Neural cell (in vitro differentiated cells): Measurements from ENCODE around the gene INAVA. TPM values are rescaled to one million over a fixed set of nuclear protein-coding genes. Genes with fewer than 3 reads are reported as not detected.

Source experiments
- H2AFZ ChIP-seq: fragments of 200-600, 300-800 bp; sonication (generic), shearing (Covaris generic); 2 replicates; pipeline ENCODE4 v1.6.0; 2014; ENCODE audit warnings: low read depth, mild to moderate bottlenecking, antibody characterized with exemption, low read length, moderate library complexity
- H3F3A ChIP-seq: fragments of 200-600 bp; shearing (Covaris generic); 2 replicates; pipeline ENCODE4 v1.6.1; 2016; ENCODE audit warnings: mild to moderate bottlenecking, moderate library complexity, mixed read lengths, antibody characterized with exemption, low read length; ENCODE audit not compliant: insufficient read depth, poor library complexity, severe bottlenecking
- H3K27ac ChIP-seq: fragments of 200-600, 300-800 bp; sonication (generic), shearing (Covaris generic); 2 replicates; pipeline ENCODE4 v1.5.1; 2014; ENCODE audit warnings: mild to moderate bottlenecking, low read length, moderate library complexity
- H3K27me3 ChIP-seq: fragments of 300-800, 200-600 bp; sonication (generic), shearing (Covaris generic); 2 replicates; pipeline ENCODE4 v1.6.0; 2014; ENCODE audit warnings: mild to moderate bottlenecking, low read depth, low read length, moderate library complexity; ENCODE audit not compliant: insufficient read depth
- H3K36me3 ChIP-seq: fragments of 300-800, 200-600 bp; sonication (generic), shearing (Covaris generic); 2 replicates; pipeline ENCODE4 v1.5.1; 2014; ENCODE audit warnings: mild to moderate bottlenecking, antibody characterized with exemption, low read length, moderate library complexity; ENCODE audit not compliant: insufficient read depth
- H3K4me2 ChIP-seq: fragments of 300-800, 200-600 bp; sonication (generic), shearing (Covaris generic); 2 replicates; pipeline ENCODE4 v1.6.0; 2014; ENCODE audit warnings: mild to moderate bottlenecking, low read length
- H3K4me3 ChIP-seq: fragments of 300-800, 200-600 bp; sonication (generic), shearing (Covaris generic); 2 replicates; pipeline ENCODE4 v1.5.1; 2014; ENCODE audit warnings: mild to moderate bottlenecking, low read length, moderate library complexity
- H3K79me2 ChIP-seq: fragments of 200-600 bp; shearing (Covaris generic); replicated peaks from 2 replicates; pipeline ENCODE4 v1.6.0; 2014; ENCODE audit warnings: mild to moderate bottlenecking, low read length, moderate library complexity; ENCODE audit not compliant: insufficient read depth
- H3K9ac ChIP-seq: fragments of 300-800, 200-600 bp; sonication (generic), shearing (Covaris generic); 2 replicates; pipeline ENCODE4 v1.6.1; 2016; ENCODE audit warnings: mild to moderate bottlenecking, low read length, mixed read lengths
- H3K9me2 ChIP-seq: fragments of 200-600 bp; shearing (Covaris generic); 2 replicates; pipeline ENCODE4 v1.6.1; 2016; ENCODE audit warnings: mild to moderate bottlenecking, low read length, mixed read lengths; ENCODE audit not compliant: insufficient read depth
- H3K9me3 ChIP-seq: fragments of 200-600, 300-800 bp; sonication (generic), shearing (Covaris generic); 2 replicates; pipeline ENCODE4 v1.6.1; 2016; ENCODE audit warnings: mild to moderate bottlenecking, mixed run types, low read length, moderate library complexity, mixed read lengths
- H4K20me1 ChIP-seq: fragments of 200-600 bp; shearing (Covaris generic); 2 replicates; pipeline ENCODE4 v1.6.1; 2016; ENCODE audit warnings: mild to moderate bottlenecking, mixed run types; ENCODE audit not compliant: insufficient read depth
- CTCF ChIP-seq: fragments of 450-650 bp; IDR thresholded peaks from 2 replicates; pipeline ENCODE4 v1.5.1; 2014; ENCODE audit warnings: antibody characterized with exemption, mild to moderate bottlenecking, moderate library complexity; ENCODE audit not compliant: poor library complexity, severe bottlenecking
- EP300 ChIP-seq: fragments of 450-650 bp; conservative IDR thresholded peaks from 2 replicates; pipeline ENCODE4 v1.6.1; 2014; ENCODE audit warnings: antibody characterized with exemption, mild to moderate bottlenecking, moderate library complexity; ENCODE audit not compliant: poor library complexity, severe bottlenecking
- EZH2 ChIP-seq: fragments of 200-600, 300-800 bp; shearing (Covaris generic), sonication (generic); IDR thresholded peaks from 2 replicates; pipeline ENCODE4 v1.6.1; 2014; ENCODE audit warnings: antibody characterized with exemption, low read length, borderline replicate concordance, mild to moderate bottlenecking; ENCODE audit not compliant: insufficient read depth, poor library complexity, severe bottlenecking
- MXI1 ChIP-seq: fragments of 450-650 bp; conservative IDR thresholded peaks from 2 replicates; pipeline ENCODE4 v1.6.1; 2014; ENCODE audit warnings: antibody characterized with exemption, mild to moderate bottlenecking; ENCODE audit not compliant: poor library complexity, severe bottlenecking
- POLR2AphosphoS5 ChIP-seq: IDR thresholded peaks from 2 replicates; pipeline ENCODE4 v1.6.1; 2012
- RAD21 ChIP-seq: fragments of 450-650 bp; conservative IDR thresholded peaks from 2 replicates; pipeline ENCODE4 v1.6.1; 2014; ENCODE audit warnings: antibody characterized with exemption, mild to moderate bottlenecking, moderate library complexity
- SMC3 ChIP-seq: fragments of 450-650 bp; conservative IDR thresholded peaks from 2 replicates; pipeline ENCODE4 v1.6.1; 2014; ENCODE audit warnings: antibody characterized with exemption, mild to moderate bottlenecking, moderate library complexity; ENCODE audit not compliant: poor library complexity
- TAF1 ChIP-seq: IDR thresholded peaks from 2 replicates; pipeline ENCODE4 v1.6.1; 2012; ENCODE audit warnings: low read depth
- polyA minus RNA-seq: library from RNA; depleted of rRNA, polyadenylated mRNA; stranded (reverse); fragments of >200 nt; gene quantifications from 2 replicates; pipeline ENCODE4 v1.2.3, GENCODE V29; 2014
- polyA plus RNA-seq: library from polyadenylated mRNA; depleted of rRNA; stranded (reverse); fragments of >200 nt; gene quantifications from 2 replicates; pipeline ENCODE4 v1.2.3, GENCODE V29; 2014
- TF ChIP-seq, protein P1 (sequence below): IDR thresholded peaks from 2 replicates; pipeline ENCODE4 v1.6.1; 2012; ENCODE audit warnings: borderline replicate concordance

INAVA gene
- polyA plus RNA-seq (1.3 and 3.1 TPM in 2 replicates), polyA minus RNA-seq (2.2 and 2.8 TPM in 2 replicates)

- Histone ChIP-seq H3K4me2 (no peak within 1 kb of the TSS), H3F3A (no peaks in the 10 kb centered on the region), H3K4me3 (no peak within 1 kb of the TSS), H4K20me1 (no peaks in the 10 kb centered on the region), H3K9ac (no peak within 1 kb of the TSS), H3K36me3 (no peaks in the 10 kb centered on the region), H2AFZ (no peak within 1 kb of the TSS), H3K27ac (no peak within 1 kb of the TSS), H3K79me2 (peaks cover 38% of the 10 kb centered on the region), H3K9me3 (no peaks in the 10 kb centered on the region), H3K9me2 (no peaks in the 10 kb centered on the region), H3K27me3 (no peaks in the 10 kb centered on the region)
- TF ChIP-seq TAF1 (no peak), RAD21 (no peak), CTCF (no peak), EZH2 (no peak), SMC3 (no peak), EP300 (no peak), MXI1 (no peak), POLR2AphosphoS5 (no peak)
- TF ChIP-seq, protein P1, sequence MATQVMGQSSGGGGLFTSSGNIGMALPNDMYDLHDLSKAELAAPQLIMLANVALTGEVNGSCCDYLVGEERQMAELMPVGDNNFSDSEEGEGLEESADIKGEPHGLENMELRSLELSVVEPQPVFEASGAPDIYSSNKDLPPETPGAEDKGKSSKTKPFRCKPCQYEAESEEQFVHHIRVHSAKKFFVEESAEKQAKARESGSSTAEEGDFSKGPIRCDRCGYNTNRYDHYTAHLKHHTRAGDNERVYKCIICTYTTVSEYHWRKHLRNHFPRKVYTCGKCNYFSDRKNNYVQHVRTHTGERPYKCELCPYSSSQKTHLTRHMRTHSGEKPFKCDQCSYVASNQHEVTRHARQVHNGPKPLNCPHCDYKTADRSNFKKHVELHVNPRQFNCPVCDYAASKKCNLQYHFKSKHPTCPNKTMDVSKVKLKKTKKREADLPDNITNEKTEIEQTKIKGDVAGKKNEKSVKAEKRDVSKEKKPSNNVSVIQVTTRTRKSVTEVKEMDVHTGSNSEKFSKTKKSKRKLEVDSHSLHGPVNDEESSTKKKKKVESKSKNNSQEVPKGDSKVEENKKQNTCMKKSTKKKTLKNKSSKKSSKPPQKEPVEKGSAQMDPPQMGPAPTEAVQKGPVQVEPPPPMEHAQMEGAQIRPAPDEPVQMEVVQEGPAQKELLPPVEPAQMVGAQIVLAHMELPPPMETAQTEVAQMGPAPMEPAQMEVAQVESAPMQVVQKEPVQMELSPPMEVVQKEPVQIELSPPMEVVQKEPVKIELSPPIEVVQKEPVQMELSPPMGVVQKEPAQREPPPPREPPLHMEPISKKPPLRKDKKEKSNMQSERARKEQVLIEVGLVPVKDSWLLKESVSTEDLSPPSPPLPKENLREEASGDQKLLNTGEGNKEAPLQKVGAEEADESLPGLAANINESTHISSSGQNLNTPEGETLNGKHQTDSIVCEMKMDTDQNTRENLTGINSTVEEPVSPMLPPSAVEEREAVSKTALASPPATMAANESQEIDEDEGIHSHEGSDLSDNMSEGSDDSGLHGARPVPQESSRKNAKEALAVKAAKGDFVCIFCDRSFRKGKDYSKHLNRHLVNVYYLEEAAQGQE = no peak
Measured at GRCh38 chr1:200894712-200895442, at the start of gene INAVA. Gene INAVA (plus strand): TSS chr1:200894900. CDS start chr1:200898401, 3,501 bp downstream.

DNA sequence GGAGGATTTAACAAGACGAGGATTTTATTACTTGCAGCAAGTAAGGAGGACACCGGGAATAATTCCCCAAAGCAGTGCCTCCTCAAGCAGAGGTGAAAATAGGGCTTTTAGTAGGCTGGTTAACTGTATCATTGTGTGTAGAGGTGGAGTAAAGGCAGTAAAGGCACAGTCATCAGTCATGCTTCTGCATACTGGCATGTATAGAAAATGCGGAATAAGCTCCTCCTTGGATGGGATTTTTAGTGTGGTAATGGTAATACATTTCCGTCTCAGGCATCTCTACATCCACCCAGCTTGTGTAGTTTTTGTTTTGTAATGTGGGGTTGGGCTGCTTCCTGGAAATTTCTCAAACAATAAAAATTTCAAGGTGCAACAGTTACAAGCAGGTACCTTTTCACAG lies 49.3 kb upstream of the INAVA start:
- Histone ChIP-seq H3K4me3 (no peak overlapping the region), H3K27me3 (no peaks in the 10 kb centered on the region), H4K20me1 (no peaks in the 10 kb centered on the region), H3K79me2 (no peaks in the 10 kb centered on the region), H3K9me2 (no peaks in the 10 kb centered on the region), H3K4me2 (no peak overlapping the region), H3K9ac (no peak overlapping the region), H3F3A (no peaks in the 10 kb centered on the region), H3K36me3 (peaks cover 9% of the 10 kb centered on the region), H3K27ac (no peak overlapping the region), H2AFZ (no peak overlapping the region), H3K9me3 (no peaks in the 10 kb centered on the region)
- no peak for TF ChIP-seq MXI1
- no peak for TF ChIP-seq CTCF
- no peak for TF ChIP-seq EP300
- no peak for TF ChIP-seq EZH2
- no peak for TF ChIP-seq SMC3
- TF ChIP-seq POLR2AphosphoS5 = no peak
